MCF 10A (cell line): ENCODE data around the gene CENPB. TPM values are rescaled to one million over a fixed set of nuclear protein-coding genes. Genes with fewer than 3 reads are reported as not detected.
"Not testable (repeated sequence)": the region's sequence is repeated elsewhere in the genome, so short reads cannot be mapped to it uniquely, and the experiment has no call there.

Experiments
- Bru-seq: library from RNA; stranded (reverse); fragments of 400-500 nt; gene quantifications from one replicate; lab custom pipeline; 2021; lab: Mats Ljungman, UMichigan
- BruChase-seq, 2 experiments: library from RNA; stranded (reverse); fragments of 400-500 nt; gene quantifications; one replicate each; lab custom pipeline; 2021; lab: Mats Ljungman, UMichigan
- BruUV-seq: library from RNA; stranded (reverse); fragments of 400-500 nt; replicated peaks from 2 replicates; lab custom pipeline; 2021; lab: Mats Ljungman, UMichigan
- CTCF ChIA-PET: fragments of 300-600 bp; sonication (Branson Sonifier 250); formaldehyde crosslinking; extraction: SDS; loops from one replicate; lab custom pipeline; 2021; ENCODE audit warnings: antibody characterized with exemption, inconsistent platforms; lab: Yijun Ruan, JAX
- POLR2A ChIA-PET: fragments of 300-600, 350-650 bp; sonication (Branson Sonifier 250); formaldehyde crosslinking; extraction: SDS; loops from one replicate; lab custom pipeline; 2020; ENCODE audit warnings: antibody characterized with exemption, inconsistent platforms; lab: Yijun Ruan, JAX
- DNase-seq: peaks from one replicate; pipeline ENCODE4 v3.0.0-alpha.2; 2018; ENCODE audit not compliant: unreplicated experiment
- H3K27ac Mint-ChIP-seq: one replicate; pipeline ENCODE4 v1.8.0; 2022; ENCODE audit warnings: mild to moderate bottlenecking, low read depth, mixed read lengths; ENCODE audit not compliant: unreplicated experiment
- H3K27me3 Mint-ChIP-seq: one replicate; pipeline ENCODE4 v1.8.0; 2022; ENCODE audit warnings: mixed read lengths; ENCODE audit not compliant: insufficient read depth, unreplicated experiment
- H3K36me3 Mint-ChIP-seq: one replicate; pipeline ENCODE4 v1.8.0; 2022; ENCODE audit warnings: mild to moderate bottlenecking, moderate library complexity, mixed read lengths; ENCODE audit not compliant: insufficient read depth, unreplicated experiment
- H3K4me1 Mint-ChIP-seq: one replicate; pipeline ENCODE4 v1.8.0; 2022; ENCODE audit warnings: mixed read lengths; ENCODE audit not compliant: insufficient read depth, unreplicated experiment
- H3K4me3 Mint-ChIP-seq: one replicate; pipeline ENCODE4 v1.8.0; 2022; ENCODE audit warnings: mild to moderate bottlenecking, moderate library complexity, mixed read lengths; ENCODE audit not compliant: unreplicated experiment
- H3K9me3 Mint-ChIP-seq: one replicate; pipeline ENCODE4 v1.8.0; 2022; ENCODE audit warnings: mixed read lengths; ENCODE audit not compliant: unreplicated experiment
- intact Hi-C: fragments of 100-400 bp; cut with micrococcal nuclease; formaldehyde crosslinking; loops from 2 replicates; pipeline ENCODE4 v1.14.1; 2022
- long read RNA-seq: library from polyadenylated mRNA; stranded (forward); transcript quantifications from one replicate; pipeline ENCODE4 v2.0.0, GENCODE V29; 2022
- total RNA-seq: library from RNA; stranded (reverse); gene quantifications from 2 replicates; pipeline ENCODE4 v1.2.3, GENCODE V29; 2022
- TF ChIP-seq, protein P1 (sequence below): fragments of 200-600 bp; IDR thresholded peaks from one replicate; pipeline ENCODE4 v1.8.0; 2022; ENCODE audit warnings: antibody characterized with exemption, mild to moderate bottlenecking; ENCODE audit not compliant: unreplicated experiment

The CENPB gene, protein sequence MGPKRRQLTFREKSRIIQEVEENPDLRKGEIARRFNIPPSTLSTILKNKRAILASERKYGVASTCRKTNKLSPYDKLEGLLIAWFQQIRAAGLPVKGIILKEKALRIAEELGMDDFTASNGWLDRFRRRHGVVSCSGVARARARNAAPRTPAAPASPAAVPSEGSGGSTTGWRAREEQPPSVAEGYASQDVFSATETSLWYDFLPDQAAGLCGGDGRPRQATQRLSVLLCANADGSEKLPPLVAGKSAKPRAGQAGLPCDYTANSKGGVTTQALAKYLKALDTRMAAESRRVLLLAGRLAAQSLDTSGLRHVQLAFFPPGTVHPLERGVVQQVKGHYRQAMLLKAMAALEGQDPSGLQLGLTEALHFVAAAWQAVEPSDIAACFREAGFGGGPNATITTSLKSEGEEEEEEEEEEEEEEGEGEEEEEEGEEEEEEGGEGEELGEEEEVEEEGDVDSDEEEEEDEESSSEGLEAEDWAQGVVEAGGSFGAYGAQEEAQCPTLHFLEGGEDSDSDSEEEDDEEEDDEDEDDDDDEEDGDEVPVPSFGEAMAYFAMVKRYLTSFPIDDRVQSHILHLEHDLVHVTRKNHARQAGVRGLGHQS
- total RNA-seq (51.5 and 54.8 TPM in 2 replicates), Bru-seq, nascent RNA (percentile 65 among the genes with signal in this experiment), BruChase-seq, experiment 1, labeled RNA remaining after a 6-hour chase (percentile 86 among the genes with signal in this experiment), BruChase-seq, experiment 2, labeled RNA remaining after a 2-hour chase (percentile 87 among the genes with signal in this experiment)
- long read RNA-seq, transcript CENPB-201 (1 exons, 2,840 nt), result major isoform, 8 of 8 reads
- long read RNA-seq, partial matches to known transcripts, result 0 of 8 reads
- long read RNA-seq, other reads (novel, unspliced or antisense), result 0 of 8 reads

DNA sequence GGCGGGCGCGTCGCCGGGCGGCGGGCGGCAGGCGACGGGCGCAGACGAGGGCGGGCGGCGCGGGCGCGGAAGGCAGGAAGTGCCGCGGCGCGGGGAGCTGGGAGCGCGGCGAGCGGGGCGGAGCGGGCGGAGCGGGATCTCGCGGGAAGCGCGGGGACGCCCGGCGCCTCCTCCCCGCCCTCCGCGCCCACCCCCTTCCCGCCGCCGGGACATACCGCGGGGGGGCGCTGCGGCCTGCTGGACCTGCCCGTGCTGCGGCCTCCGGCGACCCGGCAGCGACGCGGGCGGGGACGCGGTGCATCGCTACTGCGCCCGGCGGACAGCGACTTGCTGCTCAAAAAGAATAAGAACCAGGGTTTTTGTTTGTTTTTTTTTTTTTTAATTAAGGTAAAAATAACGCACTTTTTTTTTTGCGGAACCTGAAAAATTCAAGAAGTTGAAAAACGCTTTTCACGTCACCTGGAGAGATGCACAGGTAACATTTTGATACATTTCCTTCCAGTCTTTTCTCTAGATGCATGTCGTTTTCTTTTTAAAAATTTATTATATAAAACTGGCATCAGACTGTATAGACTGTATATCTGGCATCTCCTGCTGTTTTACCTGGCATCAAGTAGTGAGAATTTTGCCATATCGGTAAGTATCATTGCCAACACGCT lies at the start of gene CENPB:
Gene CENPB (minus strand): TSS at position 76 of the 659 bp plus-strand sequence. CDS start 257 bp downstream, outside the sequence.
- POLR2A ChIA-PET, result interaction anchor here (0.5 to 5.2 kb wide), 20 partner anchors 9 to 548 kb away, joined by 3 to 61 read pairs (median 5); partner anchors contain the start of genes ADISSP, CDC25B and MAVS
- no peaks in the 10 kb centered on the region for H3K9me3 Mint-ChIP-seq
- TF ChIP-seq, protein P1, sequence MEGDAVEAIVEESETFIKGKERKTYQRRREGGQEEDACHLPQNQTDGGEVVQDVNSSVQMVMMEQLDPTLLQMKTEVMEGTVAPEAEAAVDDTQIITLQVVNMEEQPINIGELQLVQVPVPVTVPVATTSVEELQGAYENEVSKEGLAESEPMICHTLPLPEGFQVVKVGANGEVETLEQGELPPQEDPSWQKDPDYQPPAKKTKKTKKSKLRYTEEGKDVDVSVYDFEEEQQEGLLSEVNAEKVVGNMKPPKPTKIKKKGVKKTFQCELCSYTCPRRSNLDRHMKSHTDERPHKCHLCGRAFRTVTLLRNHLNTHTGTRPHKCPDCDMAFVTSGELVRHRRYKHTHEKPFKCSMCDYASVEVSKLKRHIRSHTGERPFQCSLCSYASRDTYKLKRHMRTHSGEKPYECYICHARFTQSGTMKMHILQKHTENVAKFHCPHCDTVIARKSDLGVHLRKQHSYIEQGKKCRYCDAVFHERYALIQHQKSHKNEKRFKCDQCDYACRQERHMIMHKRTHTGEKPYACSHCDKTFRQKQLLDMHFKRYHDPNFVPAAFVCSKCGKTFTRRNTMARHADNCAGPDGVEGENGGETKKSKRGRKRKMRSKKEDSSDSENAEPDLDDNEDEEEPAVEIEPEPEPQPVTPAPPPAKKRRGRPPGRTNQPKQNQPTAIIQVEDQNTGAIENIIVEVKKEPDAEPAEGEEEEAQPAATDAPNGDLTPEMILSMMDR, result peak; percentile 88

DNA sequence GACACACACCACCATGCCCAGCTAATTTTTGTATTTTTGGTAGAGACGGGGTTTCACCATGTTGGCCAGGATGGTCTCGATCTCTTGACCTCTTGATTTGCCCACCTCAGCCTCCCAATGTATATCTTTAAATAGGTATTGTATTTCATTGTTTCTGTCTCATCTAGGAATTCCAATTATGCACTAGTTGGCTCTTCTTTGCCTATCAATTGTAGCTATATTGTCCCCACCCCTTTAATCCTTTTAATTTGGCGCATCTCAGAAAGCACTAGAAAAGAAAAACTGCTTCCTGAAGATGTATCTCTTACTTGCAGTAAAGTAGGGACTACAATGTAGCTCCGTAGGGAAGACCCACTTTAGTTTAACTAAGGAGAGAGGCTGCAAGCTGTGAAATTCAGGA lies 49.6 kb upstream of the CENPB start:
- Mint-ChIP-seq H3K27me3 (no peaks in the 10 kb centered on the region), H3K36me3 (peaks cover 7% of the 10 kb centered on the region), H3K9me3 (no peaks in the 10 kb centered on the region), H3K4me3 (no peak overlapping the region), H3K4me1 (no peaks in the 10 kb centered on the region), H3K27ac (no peak overlapping the region)
- TF ChIP-seq, protein P1, result no peak
- ChIA-PET POLR2A (interaction anchor here (1.1 kb wide), 1 partner anchor 55 kb away, joined by 3 read pairs; the partner anchor contains the start of gene SPEF1), CTCF (interaction anchor here (0.6 to 1.2 kb wide), 7 partner anchors 12 to 1696 kb away, joined by 3 to 4 read pairs (median 3); partner anchors contain the start of gene AP5S1)
- no peak for DNase-seq
- BruUV-seq, result no TSS peak
- intact Hi-C loops, result no loop called here

More for the DNA sequence above, at the start of gene CENPB:
- no peaks in the 10 kb centered on the region for H3K27me3 Mint-ChIP-seq
- CTCF ChIA-PET, result interaction anchor here (0.6 to 12.0 kb wide), 22 partner anchors 8 to 292 kb away, joined by 3 to 231 read pairs (median 4); partner anchors contain the start of genes ADISSP, AP5S1 and CDC25B
- peak within 1 kb of the TSS; percentile 42 for H3K27ac Mint-ChIP-seq
- intact Hi-C loops, result loop anchor here (1.0 to 10.0 kb wide), 3 partner anchors 34 to 288 kb away; partner anchors contain the start of gene AP5S1
- peak; percentile 84 for DNase-seq
- H3K4me1 Mint-ChIP-seq, result peaks cover 33% of the 10 kb centered on the region
- H3K4me3 Mint-ChIP-seq, result peak within 1 kb of the TSS; percentile 76
- no TSS peak for BruUV-seq
- H3K36me3 Mint-ChIP-seq, result peaks cover 21% of the 10 kb centered on the region

DNA sequence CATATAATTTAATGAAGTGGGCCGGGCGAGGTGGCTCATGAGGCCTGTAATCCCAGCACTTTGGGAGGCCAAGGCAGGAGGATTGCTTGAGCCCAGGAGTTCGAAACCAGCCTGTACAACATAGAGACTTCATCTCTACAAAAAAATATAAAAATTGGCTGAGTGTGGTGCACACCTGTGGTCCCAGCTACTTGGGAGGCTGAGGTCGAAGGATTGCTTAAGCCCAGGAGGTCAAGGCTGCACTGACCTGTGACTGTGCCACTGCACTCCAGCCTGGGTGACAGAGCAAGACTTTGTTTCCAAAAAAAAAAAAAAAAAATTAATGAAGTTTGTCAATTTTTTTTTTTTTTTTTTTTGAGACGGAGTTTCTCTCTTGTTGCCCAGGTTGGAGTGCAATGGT lies 43.4 kb upstream of the CENPB start:
- CTCF ChIA-PET, result interaction anchor here (0.6 to 1.0 kb wide), 3 partner anchors 25 to 118 kb away, joined by 3 to 4 read pairs (median 3); no protein-coding TSS in a partner anchor
- H3K9me3 Mint-ChIP-seq, intact Hi-C loops, DNase-seq, H3K4me1 Mint-ChIP-seq, H3K27ac Mint-ChIP-seq, BruUV-seq, H3K4me3 Mint-ChIP-seq, H3K27me3 Mint-ChIP-seq: not testable (repeated sequence)
- POLR2A ChIA-PET, result interaction anchor here (0.6 to 2.2 kb wide), 4 partner anchors 9 to 1514 kb away, joined by 3 to 10 read pairs (median 4); partner anchors contain the start of gene AP5S1
- H3K36me3 Mint-ChIP-seq, result peaks cover 34% of the 10 kb centered on the region

DNA sequence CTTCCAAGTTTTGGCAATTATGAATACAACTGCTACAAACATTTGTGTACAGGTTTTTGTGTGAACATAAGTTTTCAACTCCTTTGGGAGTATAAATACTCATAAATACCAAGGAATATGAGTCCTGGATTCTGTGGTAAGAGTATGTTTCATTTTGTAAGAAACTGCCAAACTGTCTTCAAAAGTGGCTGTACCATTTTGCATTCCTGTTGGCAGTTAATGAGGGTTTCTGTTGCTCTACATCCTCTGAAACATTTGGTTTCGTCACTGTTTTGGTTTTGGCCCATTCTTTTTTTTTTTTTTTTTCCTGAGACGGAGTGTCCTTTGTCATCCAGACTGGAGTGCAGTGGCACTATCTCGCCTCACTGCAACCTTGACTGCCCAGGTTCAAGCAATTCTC lies 42.3 kb upstream of the CENPB start:
- POLR2A ChIA-PET, result interaction anchor here (0.6 to 1.9 kb wide), 2 partner anchors 15 to 17 kb away, joined by 4 to 6 read pairs; no protein-coding TSS in a partner anchor
- H3K4me1 Mint-ChIP-seq, result no peaks in the 10 kb centered on the region

More for the DNA sequence above, 42.3 kb upstream of the CENPB start:
- BruUV-seq, result no TSS peak
- Mint-ChIP-seq H3K27me3 (no peaks in the 10 kb centered on the region), H3K4me3 (no peak overlapping the region), H3K9me3 (no peaks in the 10 kb centered on the region), H3K36me3 (peaks cover 38% of the 10 kb centered on the region), H3K27ac (no peak overlapping the region)
- intact Hi-C loops, result no loop called here
- no peak for DNase-seq
- CTCF ChIA-PET, result interaction anchor here (0.6 kb wide), 3 partner anchors 22 to 333 kb away, joined by 4 to 5 read pairs (median 4); no protein-coding TSS in a partner anchor
- TF ChIP-seq, protein P1, result no peak
